GM19372 (cell line): ENCODE data around the gene SRBD1.

Source experiments
- ATAC-seq: cut with Tn5 transposase; IDR thresholded peaks from one replicate; pipeline ENCODE4 v1.9.1; 2021; ENCODE audit warnings: mild to moderate bottlenecking, low read depth, moderate library complexity; ENCODE audit not compliant: unreplicated experiment

SRBD1 gene

GRCh38 chr2:45554742-45555140, 56.3 kb downstream of the SRBD1 start:
- ATAC-seq, result no peak

- ATAC-seq, result no peak
Measured at GRCh38 chr2:45554073-45554741, 56.9 kb downstream of the SRBD1 start.

- no peak for ATAC-seq
Measured at GRCh38 chr2:45551862-45552261, 59.2 kb downstream of the SRBD1 start.

GRCh38 chr2:45545943-45546342, 65.1 kb downstream of the SRBD1 start:
- no peak for ATAC-seq

- no peak for ATAC-seq
Measured at GRCh38 chr2:45543257-45543656, 67.8 kb downstream of the SRBD1 start.

GRCh38 chr2:45542013-45542412, 69.1 kb downstream of the SRBD1 start:
- no peak for ATAC-seq

GRCh38 chr2:45541450-45541849, 69.6 kb downstream of the SRBD1 start:
- ATAC-seq, result no peak

GRCh38 chr2:45540942-45541341, 70.1 kb downstream of the SRBD1 start:
- ATAC-seq, result no peak

GRCh38 chr2:45533771-45534170, 77.3 kb downstream of the SRBD1 start:
- ATAC-seq, result no peak

- ATAC-seq, result no peak
Measured at GRCh38 chr2:45532181-45532580, 78.9 kb downstream of the SRBD1 start.

- no peak for ATAC-seq
Measured at GRCh38 chr2:45524016-45524415, 87.1 kb downstream of the SRBD1 start.

- no peak for ATAC-seq
Measured at GRCh38 chr2:45518546-45518945, 92.5 kb downstream of the SRBD1 start.

- no peak for ATAC-seq
Measured at GRCh38 chr2:45510701-45511420, 100.2 kb downstream of the SRBD1 start.

- no peak for ATAC-seq
Measured at GRCh38 chr2:45506756-45507155, 104.3 kb downstream of the SRBD1 start.

GRCh38 chr2:45505138-45505537, 105.9 kb downstream of the SRBD1 start:
- no peak for ATAC-seq

GRCh38 chr2:45498661-45499550, 112.2 kb downstream of the SRBD1 start:
- ATAC-seq, result no peak

- peak; percentile 65 for ATAC-seq
Measured at GRCh38 chr2:45497355-45497754, 113.7 kb downstream of the SRBD1 start.

- ATAC-seq, result no peak
Measured at GRCh38 chr2:45496869-45497268, 114.2 kb downstream of the SRBD1 start.

- ATAC-seq, result no peak
Measured at GRCh38 chr2:45494978-45495293, 116.1 kb downstream of the SRBD1 start.

- no peak for ATAC-seq
Measured at GRCh38 chr2:45494275-45494977, 116.6 kb downstream of the SRBD1 start.

- ATAC-seq, result no peak
Measured at GRCh38 chr2:45484965-45485364, 126.1 kb downstream of the SRBD1 start.
